ENCODE results near the gene RIMBP3C.
"Not testable (repeated sequence)": the region's sequence is repeated elsewhere in the genome, so short reads cannot be mapped to it uniquely, and the experiment has no call there.

RIMBP3C gene, protein sequence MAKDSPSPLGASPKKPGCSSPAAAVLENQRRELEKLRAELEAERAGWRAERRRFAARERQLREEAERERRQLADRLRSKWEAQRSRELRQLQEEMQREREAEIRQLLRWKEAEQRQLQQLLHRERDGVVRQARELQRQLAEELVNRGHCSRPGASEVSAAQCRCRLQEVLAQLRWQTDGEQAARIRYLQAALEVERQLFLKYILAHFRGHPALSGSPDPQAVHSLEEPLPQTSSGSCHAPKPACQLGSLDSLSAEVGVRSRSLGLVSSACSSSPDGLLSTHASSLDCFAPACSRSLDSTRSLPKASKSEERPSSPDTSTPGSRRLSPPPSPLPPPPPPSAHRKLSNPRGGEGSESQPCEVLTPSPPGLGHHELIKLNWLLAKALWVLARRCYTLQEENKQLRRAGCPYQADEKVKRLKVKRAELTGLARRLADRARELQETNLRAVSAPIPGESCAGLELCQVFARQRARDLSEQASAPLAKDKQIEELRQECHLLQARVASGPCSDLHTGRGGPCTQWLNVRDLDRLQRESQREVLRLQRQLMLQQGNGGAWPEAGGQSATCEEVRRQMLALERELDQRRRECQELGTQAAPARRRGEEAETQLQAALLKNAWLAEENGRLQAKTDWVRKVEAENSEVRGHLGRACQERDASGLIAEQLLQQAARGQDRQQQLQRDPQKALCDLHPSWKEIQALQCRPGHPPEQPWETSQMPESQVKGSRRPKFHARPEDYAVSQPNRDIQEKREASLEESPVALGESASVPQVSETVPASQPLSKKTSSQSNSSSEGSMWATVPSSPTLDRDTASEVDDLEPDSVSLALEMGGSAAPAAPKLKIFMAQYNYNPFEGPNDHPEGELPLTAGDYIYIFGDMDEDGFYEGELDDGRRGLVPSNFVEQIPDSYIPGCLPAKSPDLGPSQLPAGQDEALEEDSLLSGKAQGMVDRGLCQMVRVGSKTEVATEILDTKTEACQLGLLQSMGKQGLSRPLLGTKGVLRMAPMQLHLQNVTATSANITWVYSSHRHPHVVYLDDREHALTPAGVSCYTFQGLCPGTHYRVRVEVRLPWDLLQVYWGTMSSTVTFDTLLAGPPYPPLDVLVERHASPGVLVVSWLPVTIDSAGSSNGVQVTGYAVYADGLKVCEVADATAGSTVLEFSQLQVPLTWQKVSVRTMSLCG (N-terminal part only)

GRCh38 chr22:21551361-21551760 is at the start of gene RIMBP3C:
TSS of gene RIMBP3C (minus strand) at chr22:21551461. CDS start at chr22:21550976, 485 bp downstream.
- not testable (repeated sequence) for DNase-seq

GRCh38 chr22:21599053-21599893 is 48.0 kb upstream of the RIMBP3C start:
- no peak for DNase-seq

DNA sequence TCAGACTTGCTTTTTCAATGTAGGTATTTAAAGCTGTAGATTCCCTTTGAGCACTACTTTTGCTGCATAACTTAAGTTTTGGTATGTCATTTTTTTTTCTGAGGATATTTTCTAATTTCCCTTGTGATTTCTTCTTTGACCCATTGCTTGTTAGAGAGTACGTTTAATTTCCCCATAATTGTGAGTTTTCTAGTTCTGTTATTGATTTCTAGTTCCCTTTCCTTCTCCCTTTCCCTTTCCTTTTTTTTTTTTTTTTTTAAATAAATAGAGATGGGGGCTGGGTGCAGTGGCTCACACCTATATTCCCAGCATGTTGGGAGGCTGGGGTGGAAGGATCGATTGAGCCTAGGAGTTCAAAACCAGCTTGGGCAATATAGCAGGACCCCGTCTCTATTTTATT is 47.0 kb upstream of the RIMBP3C start:
- DNase-seq: no peak

GRCh38 chr22:21596356-21597135 is 45.3 kb upstream of the RIMBP3C start:
- DNase-seq: not testable (repeated sequence)

DNA sequence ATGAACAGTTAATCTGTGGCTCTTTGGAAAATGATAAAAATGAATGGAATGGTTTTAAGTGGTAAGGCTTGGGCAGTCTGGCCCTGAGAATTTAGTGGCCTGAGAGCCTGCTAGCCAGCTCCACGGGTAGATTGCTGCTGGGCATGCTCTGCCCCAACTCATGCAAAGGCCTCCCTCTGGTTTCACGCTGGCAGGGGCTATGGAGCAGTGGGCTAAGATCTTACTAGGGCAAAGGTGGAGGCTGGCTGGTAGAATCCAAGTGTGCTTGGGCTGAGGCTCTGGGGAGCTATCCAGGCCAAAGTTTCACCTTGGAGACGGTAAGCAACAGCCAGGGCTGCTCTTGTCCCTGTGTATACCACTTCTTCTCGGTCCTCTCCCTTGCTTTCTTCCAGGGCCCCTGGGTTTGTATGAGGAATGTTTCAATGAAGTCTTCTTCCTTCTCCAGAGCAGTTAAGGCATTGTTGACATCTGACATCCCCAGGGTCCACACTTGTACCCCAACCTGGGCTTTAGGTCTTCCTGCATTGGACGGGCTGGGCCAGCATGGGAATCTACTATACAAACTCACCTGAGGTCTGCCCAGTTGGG is 43.7 kb upstream of the RIMBP3C start:
- DNase-seq: no peak

DNA sequence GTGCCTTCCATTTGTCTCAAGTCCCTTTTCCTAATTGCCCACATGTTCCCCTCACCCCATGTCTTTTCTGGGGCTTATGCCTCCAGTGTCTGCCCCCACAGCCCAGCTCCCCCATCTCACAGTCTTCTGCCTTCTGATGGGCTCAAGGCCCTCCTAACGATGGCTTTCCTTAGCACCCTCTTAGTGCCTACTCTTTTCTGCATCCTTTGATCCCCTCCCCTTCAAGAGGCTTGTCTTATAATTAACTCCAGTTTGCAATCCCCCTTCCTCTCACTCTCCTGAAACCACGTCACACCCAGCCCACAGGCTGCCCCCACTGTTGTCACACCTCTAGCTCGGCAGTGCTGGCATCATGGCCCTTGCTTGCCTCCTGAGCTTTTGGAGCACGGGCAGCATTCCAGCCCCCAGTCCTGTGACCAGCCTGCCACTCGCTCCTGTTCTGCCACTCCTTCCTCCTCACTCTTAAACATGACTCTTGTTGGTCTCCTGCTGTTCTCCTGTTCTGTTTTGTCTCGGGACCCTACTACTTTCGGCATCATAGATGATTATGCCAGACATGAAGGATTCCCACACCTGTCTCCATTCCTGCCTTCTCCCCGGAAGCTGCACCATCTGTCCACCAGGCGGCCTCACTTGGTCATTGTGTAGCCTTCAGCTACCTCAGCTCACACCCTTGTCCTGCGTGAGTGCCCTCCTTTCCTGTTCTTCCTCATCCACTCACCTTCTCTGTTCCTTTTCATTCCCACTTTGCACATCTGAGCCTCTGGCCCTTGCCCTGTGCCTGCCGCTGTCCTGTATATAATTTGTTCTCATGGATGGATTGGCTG is 42.4 kb upstream of the RIMBP3C start:
- DNase-seq: no peak

GRCh38 chr22:21592422-21592821 is 41.2 kb upstream of the RIMBP3C start:
- no peak for DNase-seq

DNA sequence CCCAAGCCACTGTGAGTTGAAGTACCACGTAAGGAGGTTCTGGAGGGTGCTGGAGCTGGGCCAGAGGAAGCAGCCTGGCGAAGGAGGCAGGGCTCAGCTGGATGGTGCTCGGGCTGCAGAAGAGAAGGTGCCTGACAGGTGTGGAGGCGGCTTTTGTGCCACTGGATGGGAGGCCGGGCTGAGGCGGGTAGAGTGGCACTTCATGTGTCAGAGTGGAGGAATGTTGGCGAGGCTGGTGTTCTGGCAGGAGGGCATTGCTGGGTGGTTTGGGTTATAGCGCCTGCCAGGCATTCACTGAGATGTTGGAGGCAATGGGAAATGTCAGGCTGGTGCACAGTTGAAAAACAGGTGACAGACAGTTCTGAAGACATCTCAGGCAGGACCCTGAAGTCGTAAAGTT is 40.4 kb upstream of the RIMBP3C start:
- no peak for DNase-seq

DNA sequence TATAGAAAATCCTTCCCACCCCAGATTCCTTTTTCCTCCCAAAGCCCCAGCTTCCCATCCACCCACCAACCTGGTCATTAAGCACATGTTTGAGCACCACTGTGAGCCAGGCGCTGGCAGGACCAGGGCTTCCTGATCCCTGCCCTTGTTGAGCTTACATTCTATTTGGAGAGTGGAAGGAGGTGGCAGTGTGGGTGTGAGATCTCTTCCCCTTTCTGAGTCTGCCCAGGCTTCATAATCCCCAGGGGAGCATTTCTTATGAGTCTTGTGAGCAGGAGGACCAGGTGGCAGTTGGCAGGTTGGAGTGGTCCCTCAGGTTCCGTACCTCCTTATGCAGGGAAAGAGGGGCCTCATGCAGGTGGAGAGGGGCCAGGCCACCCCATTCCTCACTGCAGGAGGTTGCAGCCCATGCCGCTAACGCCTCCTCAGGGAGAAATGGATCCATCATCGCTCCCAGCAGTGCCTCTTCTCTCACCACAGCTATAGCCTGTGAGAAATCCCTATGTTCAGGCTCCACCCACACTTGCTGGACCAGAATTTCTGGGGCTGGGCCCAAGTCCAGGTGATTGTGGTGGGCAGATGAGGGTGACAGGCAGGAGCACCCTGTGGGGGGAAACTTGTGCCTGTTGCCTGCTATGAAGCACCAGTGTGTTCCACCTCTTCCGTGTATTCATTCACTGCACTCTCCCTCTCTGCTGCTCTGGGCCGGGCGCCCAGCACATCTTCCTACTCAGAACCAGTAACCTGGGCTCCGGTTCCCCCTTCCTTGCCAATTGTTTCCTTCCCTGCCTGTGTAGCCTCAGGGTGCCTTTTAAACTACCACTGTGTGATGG is 39.8 kb upstream of the RIMBP3C start:
- no peak for DNase-seq

DNA sequence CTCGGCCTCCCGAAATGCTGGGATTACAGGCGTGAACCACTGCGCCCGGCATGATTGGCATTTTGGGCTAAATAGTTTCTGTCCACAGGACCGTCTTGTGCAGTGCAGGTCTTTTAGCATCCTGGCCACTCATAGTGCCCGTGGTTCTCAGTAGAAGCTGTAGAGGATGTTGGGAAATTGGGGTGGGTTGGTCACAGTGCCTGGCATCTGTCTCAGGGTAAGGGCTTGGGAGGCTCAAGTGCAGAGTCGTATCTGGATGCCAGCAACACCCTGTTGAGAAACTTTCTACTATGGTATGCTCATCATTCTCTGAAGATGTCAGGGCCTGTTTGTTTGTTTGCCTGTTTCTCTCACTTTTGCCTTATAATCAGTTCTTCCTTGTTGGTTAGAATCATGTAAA is 38.1 kb upstream of the RIMBP3C start:
- no peak for DNase-seq

GRCh38 chr22:21587803-21588611 is 36.7 kb upstream of the RIMBP3C start:
- DNase-seq: no peak

GRCh38 chr22:21585389-21585788 is 34.1 kb upstream of the RIMBP3C start:
- DNase-seq: no peak

- DNase-seq: no peak
Observed at GRCh38 chr22:21582801-21583740, 31.8 kb upstream of the RIMBP3C start.

GRCh38 chr22:21581009-21581713 is 29.9 kb upstream of the RIMBP3C start:
- not testable (repeated sequence) for DNase-seq

- not testable (repeated sequence) for DNase-seq
Observed at GRCh38 chr22:21580623-21581007, 29.4 kb upstream of the RIMBP3C start.

- DNase-seq: no peak
Observed at GRCh38 chr22:21579474-21579851, 28.2 kb upstream of the RIMBP3C start.
